HEK293 (cell line): Measurements from ENCODE around the gene MRPL47.
A peak's percentile ranks its signal among the peaks of the same experiment; 100 is the strongest.

Experiments
- CTCF ChIA-PET: fragments of 350-600 bp; formaldehyde crosslinking; extraction: SDS; loops from one replicate; lab custom pipeline; 2021; ENCODE audit warnings: antibody characterized with exemption; lab: Yijun Ruan, JAX
- POLR2A ChIA-PET: fragments of 300-600 bp; formaldehyde crosslinking; extraction: SDS; loops from one replicate; lab custom pipeline; 2020; ENCODE audit warnings: antibody characterized with exemption, inconsistent platforms; lab: Yijun Ruan, JAX
- H3K27ac ChIP-seq: fragments of 200-500 bp; sonication (Bioruptor generic); 2 replicates; pipeline ENCODE4 v1.5.1; 2014; ENCODE audit warnings: low read depth, low read length, control low read depth, inconsistent platforms; ENCODE audit errors: extremely low read depth
- H3K36me3 ChIP-seq, 2 experiments: fragments of 200-500 bp in 1 of 2; sonication (Bioruptor generic) in 1 of 2; 1 replicate in 1 of 2; 2 replicates in 1 of 2; pipeline ENCODE4 v1.5.1; 2014 to 2017; ENCODE audit warnings: inconsistent platforms in 2 of 2, low read length in 2 of 2; ENCODE audit not compliant: control insufficient read depth in 2 of 2, insufficient read depth in 1 of 2
- H3K4me1 ChIP-seq: fragments of 200-500 bp; sonication (Bioruptor generic); 2 replicates; pipeline ENCODE4 v1.5.1; 2014; ENCODE audit warnings: mild to moderate bottlenecking, low read length, inconsistent platforms; ENCODE audit not compliant: control insufficient read depth, insufficient read depth
- H3K4me3 ChIP-seq: 2 replicates; pipeline ENCODE4 v1.5.1; 2011; ENCODE audit warnings: low read depth, mild to moderate bottlenecking, control low read depth, low read length, moderate library complexity
- H3K9me3 ChIP-seq: fragments of 200-500 bp; sonication (Bioruptor generic); 2 replicates; pipeline ENCODE4 v1.5.1; 2014; ENCODE audit warnings: low read depth, low read length, inconsistent platforms; ENCODE audit not compliant: control insufficient read depth, insufficient read depth
- EGR2 ChIP-seq: fragments of 450-650 bp; formaldehyde crosslinking; IDR thresholded peaks from 2 replicates; pipeline ENCODE4 v1.5.1; 2016; ENCODE audit warnings: low read depth, missing biosample characterization, missing genetic modification characterization
- GLIS2 ChIP-seq: fragments of 450-650 bp; formaldehyde crosslinking; IDR thresholded peaks from 2 replicates; pipeline ENCODE4 v1.5.1; 2016; ENCODE audit warnings: missing biosample characterization, missing genetic modification characterization
- KLF9 ChIP-seq: fragments of 450-650 bp; formaldehyde crosslinking; IDR thresholded peaks from 2 replicates; pipeline ENCODE4 v1.5.1; 2016; ENCODE audit warnings: missing biosample characterization, missing genetic modification characterization, low read depth
- MZF1 ChIP-seq: fragments of 450-650 bp; formaldehyde crosslinking; IDR thresholded peaks from 2 replicates; pipeline ENCODE4 v1.5.1; 2017; ENCODE audit warnings: missing biosample characterization, missing genetic modification characterization, borderline replicate concordance
- REST ChIP-seq: fragments of 450-650 bp; formaldehyde crosslinking; IDR thresholded peaks from 2 replicates; pipeline ENCODE4 v1.5.1; 2016; ENCODE audit warnings: missing biosample characterization, missing genetic modification characterization
- SCRT1 ChIP-seq: fragments of 450-650 bp; formaldehyde crosslinking; IDR thresholded peaks from 2 replicates; pipeline ENCODE4 v1.5.1; 2016; ENCODE audit warnings: missing biosample characterization, missing genetic modification characterization, borderline replicate concordance
- ZBTB20 ChIP-seq: fragments of 450-650 bp; formaldehyde crosslinking; IDR thresholded peaks from 2 replicates; pipeline ENCODE4 v1.5.1; 2016; ENCODE audit warnings: missing biosample characterization, missing genetic modification characterization
- ZBTB21 ChIP-seq: fragments of 450-650 bp; formaldehyde crosslinking; IDR thresholded peaks from 2 replicates; pipeline ENCODE4 v1.5.1; 2017; ENCODE audit warnings: missing biosample characterization, missing genetic modification characterization
- ZBTB26 ChIP-seq: fragments of 450-650 bp; formaldehyde crosslinking; optimal IDR thresholded peaks from 2 replicates; pipeline ENCODE3; 2016; ENCODE audit warnings: missing biosample characterization, mild to moderate bottlenecking, missing genetic modification characterization
- ZEB2 ChIP-seq: fragments of 450-650 bp; formaldehyde crosslinking; IDR thresholded peaks from 2 replicates; pipeline ENCODE4 v1.5.1; 2016; ENCODE audit warnings: missing biosample characterization, missing genetic modification characterization
- ZIC2 ChIP-seq: fragments of 450-650 bp; formaldehyde crosslinking; IDR thresholded peaks from 2 replicates; pipeline ENCODE4 v1.5.1; 2016; ENCODE audit warnings: missing biosample characterization, missing genetic modification characterization
- ZNF16 ChIP-seq: fragments of 450-650 bp; formaldehyde crosslinking; IDR thresholded peaks from 2 replicates; pipeline ENCODE4 v1.5.1; 2016; ENCODE audit warnings: low read depth, missing biosample characterization, missing genetic modification characterization
- ZNF202 ChIP-seq: fragments of 450-650 bp; formaldehyde crosslinking; IDR thresholded peaks from 2 replicates; pipeline ENCODE4 v1.5.1; 2016; ENCODE audit warnings: missing biosample characterization, missing genetic modification characterization, borderline replicate concordance
- ZNF266 ChIP-seq: fragments of 450-650 bp; formaldehyde crosslinking; IDR thresholded peaks from 2 replicates; pipeline ENCODE4 v1.5.1; 2016; ENCODE audit warnings: missing biosample characterization, missing genetic modification characterization, low read depth
- ZNF423 ChIP-seq: fragments of 450-650 bp; formaldehyde crosslinking; IDR thresholded peaks from 2 replicates; pipeline ENCODE4 v1.5.1; 2016; ENCODE audit warnings: missing biosample characterization, missing genetic modification characterization
- ZNF704 ChIP-seq: fragments of 450-650 bp; formaldehyde crosslinking; IDR thresholded peaks from 2 replicates; pipeline ENCODE4 v1.5.1; 2016; ENCODE audit warnings: missing biosample characterization, missing genetic modification characterization
- ZNF792 ChIP-seq: fragments of 450-650 bp; formaldehyde crosslinking; IDR thresholded peaks from 2 replicates; pipeline ENCODE4 v1.5.1; 2016; ENCODE audit warnings: missing biosample characterization, missing genetic modification characterization
- ZSCAN23 ChIP-seq: fragments of 450-650 bp; formaldehyde crosslinking; IDR thresholded peaks from 2 replicates; pipeline ENCODE4 v1.5.1; 2016; ENCODE audit warnings: missing biosample characterization, missing genetic modification characterization

MRPL47 gene

GRCh38 chr3:179603831-179604230, 607 bp downstream of the MRPL47 start:
- peak overlapping the region; percentile 52; the same call in 1 of the 2 replicates for H3K27ac ChIP-seq
- peaks cover 26 to 46% of the 10 kb centered on the region in 2 experiments for H3K36me3 ChIP-seq
- H3K9me3 ChIP-seq = no peaks in the 10 kb centered on the region
- TF ChIP-seq SCRT1 (tag by site-specific recombination) (no peak), ZNF16 (tag by site-specific recombination) (no peak), ZNF423 (no peak), ZNF266 (no peak), ZBTB21 (tag by site-specific recombination) (no peak), ZIC2 (no peak), ZNF202 (tag by site-specific recombination) (no peak), ZNF792 (tag by site-specific recombination) (no peak), MZF1 (tag by site-specific recombination) (no peak)
- POLR2A ChIA-PET = interaction anchor here (0.8 kb wide), 1 partner anchor 41 kb away, joined by 3 read pairs; the partner anchor contains the start of gene ACTL6A
- no peaks in the 10 kb centered on the region; the same call in 1 of the 2 replicates for H3K4me1 ChIP-seq
- CTCF ChIA-PET = interaction anchor here (0.7 to 1.9 kb wide), 5 partner anchors 11 to 367 kb away, joined by 3 to 6 read pairs (median 4); no protein-coding TSS in a partner anchor
- H3K4me3 ChIP-seq = peak overlapping the region; percentile 91

- no peaks in the 10 kb centered on the region for H3K9me3 ChIP-seq
- no peaks in the 10 kb centered on the region; the same call in 1 of the 2 replicates for H3K4me1 ChIP-seq
- ChIA-PET POLR2A (interaction anchor here (0.8 kb wide), 1 partner anchor 41 kb away, joined by 3 read pairs; the partner anchor contains the start of gene ACTL6A), CTCF (interaction anchor here (0.7 to 1.9 kb wide), 5 partner anchors 12 to 368 kb away, joined by 3 to 6 read pairs (median 4); no protein-coding TSS in a partner anchor)
- H3K27ac ChIP-seq = no peak overlapping the region
- no peak for TF ChIP-seq KLF9
- TF ChIP-seq ZNF704 (tag by site-specific recombination) = no peak
- TF ChIP-seq ZEB2 = no peak
- no peak for TF ChIP-seq GLIS2
- no peak for TF ChIP-seq SCRT1 (tag by site-specific recombination)
- TF ChIP-seq ZSCAN23 = no peak
- TF ChIP-seq EGR2 (tag by site-specific recombination) = no peak
- no peak for TF ChIP-seq ZBTB26 (tag by site-specific recombination)
- no peak for TF ChIP-seq ZBTB20 (tag by site-specific recombination)
- TF ChIP-seq REST = no peak
- H3K4me3 ChIP-seq = peak overlapping the region; percentile 91
- peaks cover 30 to 51% of the 10 kb centered on the region in 2 experiments for H3K36me3 ChIP-seq
Observed at GRCh38 chr3:179603321-179603720, 1.1 kb downstream of the MRPL47 start.
